ENCODE results near the gene SRGAP2B. TPM values are rescaled to one million over a fixed set of nuclear protein-coding genes. Genes with fewer than 3 reads are reported as not detected.
"Not testable (repeated sequence)": the region's sequence is repeated elsewhere in the genome, so short reads cannot be mapped to it uniquely, and the experiment has no call there.

The SRGAP2B gene
- total RNA-seq, 1 donor from 2014 or later, result 46.8 TPM

DNA sequence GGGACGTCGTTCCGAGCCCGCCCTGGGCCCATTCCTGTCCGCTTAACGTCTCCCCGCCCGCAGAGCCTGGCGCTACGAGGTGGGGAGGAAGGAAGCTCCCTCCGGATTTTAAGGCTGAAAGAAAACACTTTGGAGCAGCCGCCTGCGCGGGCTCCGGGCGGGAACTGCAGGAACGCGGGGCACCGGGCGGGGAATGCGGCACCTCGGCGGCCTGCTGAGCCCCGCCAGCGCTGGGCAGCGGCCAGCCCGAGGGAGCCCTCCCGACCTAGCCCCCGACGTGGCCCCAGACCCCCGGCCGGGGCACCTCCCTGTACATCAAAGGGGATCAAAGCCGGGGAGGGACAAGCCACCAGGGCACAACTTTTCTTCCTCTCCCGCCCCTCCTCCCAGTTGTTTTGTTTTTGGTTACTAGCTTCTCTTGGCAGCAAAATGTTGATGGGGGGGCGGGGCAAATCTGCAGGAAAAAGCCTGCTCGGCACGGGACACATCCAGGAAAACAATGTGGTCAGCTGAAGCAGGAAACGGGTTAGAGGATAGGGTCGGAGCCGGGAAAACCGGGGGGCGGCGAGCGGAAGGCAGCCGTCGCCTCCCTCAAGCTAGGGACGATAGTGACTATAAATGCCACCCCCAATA, 1.5 kb downstream of the SRGAP2B start:
- DNase-seq (ENCODE audit: extremely low read depth, low read depth, low spot score), result not testable (repeated sequence)

DNA sequence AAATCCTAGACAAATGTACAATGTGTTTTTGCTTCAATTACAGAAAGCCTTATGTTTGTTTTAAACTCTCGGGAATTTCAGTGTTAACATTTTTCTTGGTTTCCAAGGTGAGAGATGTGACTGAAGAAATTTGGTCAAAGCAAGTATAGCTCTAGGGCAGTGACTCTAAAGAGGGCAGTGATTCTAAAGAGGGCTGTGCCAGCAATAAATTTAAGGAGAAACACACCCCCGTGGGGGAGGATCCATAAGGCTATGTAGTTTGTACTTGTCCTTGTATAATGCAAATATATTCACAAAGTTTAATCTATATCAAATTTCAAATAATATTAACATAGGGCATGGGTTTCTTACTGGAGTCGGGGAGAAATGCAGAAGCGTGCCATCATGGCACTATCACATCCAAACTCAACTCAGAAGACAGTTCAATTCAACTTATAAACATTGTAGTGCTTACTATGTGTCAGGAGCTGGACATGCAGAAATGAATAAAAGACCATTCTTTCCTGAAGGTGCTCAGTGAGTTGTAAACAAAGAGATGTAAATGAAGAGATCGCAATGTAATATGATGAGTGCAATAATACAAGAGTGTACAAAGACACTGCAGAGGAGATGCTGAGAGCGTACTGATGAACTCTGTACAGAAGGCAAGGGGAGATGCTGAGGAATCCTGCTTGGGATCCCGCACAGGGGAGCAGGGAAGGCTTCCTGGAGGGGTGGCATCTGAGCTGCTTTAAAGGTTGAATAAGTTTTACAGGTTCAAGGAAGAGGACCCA, 12.5 kb downstream of the SRGAP2B start:
- DNase-seq (ENCODE audit: extremely low read depth, low read depth, low spot score), result not testable (repeated sequence)

DNA sequence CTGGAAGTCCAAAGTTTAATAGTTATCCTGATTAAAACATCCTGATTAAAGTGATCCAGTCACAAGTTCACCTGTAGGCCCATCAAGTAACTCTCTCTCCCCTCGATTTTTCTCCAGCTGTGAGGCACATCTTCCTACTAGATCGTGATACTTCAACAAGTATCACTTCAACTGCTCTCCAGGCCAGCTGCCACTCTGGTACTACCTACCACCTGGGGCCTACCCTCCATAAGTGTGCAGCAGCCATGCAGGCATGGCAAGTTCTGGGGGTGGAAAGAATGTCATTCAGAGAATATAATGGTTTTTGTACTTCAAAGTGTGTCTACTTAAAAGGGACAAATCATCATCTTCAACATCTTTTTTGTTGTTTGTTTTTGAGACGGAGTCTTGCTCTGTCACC, 14.9 kb downstream of the SRGAP2B start:
- not testable (repeated sequence) for DNase-seq (ENCODE audit: extremely low read depth, low read depth, low spot score)

DNA sequence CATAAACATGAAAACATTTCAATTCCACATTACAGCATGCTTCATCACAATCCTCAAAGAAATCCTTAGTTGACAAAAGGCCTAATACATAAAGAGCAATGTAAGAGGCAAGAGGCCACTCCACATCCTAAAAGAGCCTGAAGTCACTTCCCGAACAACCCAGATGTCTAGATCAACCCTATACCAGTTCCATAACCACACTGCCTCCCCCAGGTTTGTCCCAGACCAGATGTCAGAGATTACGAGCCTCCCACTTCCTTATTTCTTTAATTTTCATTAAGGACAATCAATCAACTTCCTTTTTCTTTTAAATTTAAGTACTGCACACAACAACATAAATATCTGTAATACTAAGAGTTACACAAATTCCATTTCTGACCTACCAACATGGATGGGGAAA, 15.4 kb downstream of the SRGAP2B start:
- DNase-seq (ENCODE audit: extremely low read depth, low read depth, low spot score), result not testable (repeated sequence)

DNA sequence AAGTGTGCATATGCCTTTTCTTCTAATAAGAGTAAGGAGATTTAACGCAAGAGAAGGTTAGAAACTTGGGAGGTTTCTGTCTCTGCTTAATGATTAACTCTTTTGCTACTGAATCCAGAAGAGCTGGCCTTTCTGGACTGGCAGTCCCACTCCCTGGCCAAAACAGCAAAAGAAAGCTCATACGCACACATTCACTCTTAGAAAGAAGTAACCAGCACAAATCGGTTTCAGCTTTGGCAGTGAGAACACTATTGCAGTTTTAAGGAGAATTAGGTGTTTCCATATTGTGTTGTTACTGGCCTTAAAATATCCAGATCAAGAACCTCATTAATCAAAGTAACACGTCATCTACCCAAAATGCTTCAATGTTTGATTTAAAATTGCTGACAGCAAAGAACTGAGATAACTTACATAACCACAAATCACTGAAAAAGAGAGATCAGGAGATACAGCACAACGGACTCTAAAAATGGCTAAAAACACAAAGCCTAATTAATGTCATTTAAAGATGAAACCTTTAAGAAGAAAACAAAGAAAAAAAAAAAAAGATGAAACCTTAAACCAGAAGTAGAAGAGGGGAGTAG, 16.2 kb downstream of the SRGAP2B start:
- DNase-seq (ENCODE audit: extremely low read depth, low read depth, low spot score), result not testable (repeated sequence)

DNA sequence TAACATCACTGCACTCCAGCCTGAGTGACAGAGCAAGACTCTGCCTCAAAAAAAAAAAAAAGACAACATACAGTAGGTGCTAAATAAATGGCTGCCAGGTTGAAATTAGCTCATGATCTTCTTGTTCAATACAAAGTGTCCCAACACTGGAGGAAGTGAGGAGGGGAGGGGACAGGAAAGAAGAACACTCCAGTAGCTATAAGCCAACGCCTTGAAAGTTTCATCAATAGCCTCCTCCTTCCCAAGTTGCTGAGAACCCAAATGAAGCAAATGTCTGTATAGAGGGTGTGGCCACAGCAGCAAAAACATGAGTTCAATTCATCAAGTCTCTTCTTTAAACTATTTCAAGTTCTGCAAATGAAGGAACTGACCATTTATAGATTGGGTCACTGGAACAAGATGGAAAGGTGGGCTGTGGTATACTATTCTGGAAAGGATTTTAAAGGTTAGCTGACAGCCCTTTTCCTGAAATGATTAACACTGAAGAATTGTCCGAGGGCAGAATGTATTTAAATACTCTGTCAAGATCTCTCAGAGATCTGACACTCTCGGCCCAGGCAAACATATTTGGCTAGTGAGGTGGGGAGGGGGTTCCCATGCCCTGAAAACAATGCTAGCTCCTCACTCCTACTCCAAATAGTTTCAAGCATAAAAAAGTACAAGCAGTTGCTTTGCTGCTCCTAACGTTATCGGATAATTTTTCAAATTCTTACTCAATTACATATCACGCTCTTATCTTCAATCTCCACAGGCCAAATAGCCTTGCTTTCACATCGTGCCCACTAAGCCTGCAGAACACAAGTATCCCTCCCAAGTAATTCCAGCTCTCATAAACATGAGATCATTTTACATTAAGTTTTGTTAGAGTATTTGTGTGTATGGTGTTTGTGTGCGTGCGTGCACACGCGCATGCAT, 17.0 kb downstream of the SRGAP2B start:
- DNase-seq (ENCODE audit: extremely low read depth, low read depth, low spot score), result not testable (repeated sequence)

DNA sequence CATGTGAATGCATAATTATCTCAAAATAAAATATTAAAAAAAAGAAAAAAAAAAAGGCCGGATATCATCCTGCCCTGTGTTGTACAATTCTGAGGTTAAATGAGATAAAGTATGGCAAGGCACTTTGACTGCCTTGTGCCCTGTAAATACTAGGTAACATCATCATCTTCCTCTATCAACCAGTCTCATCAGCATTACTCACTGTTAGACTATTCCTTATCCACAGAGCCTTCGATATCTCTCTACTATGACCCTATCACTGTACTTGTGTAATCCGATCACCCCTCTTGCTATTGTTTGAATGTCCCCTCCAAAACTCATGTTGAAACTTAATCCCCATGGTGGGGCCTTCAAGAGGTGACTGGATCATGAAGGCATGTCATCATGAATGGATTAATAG, 18.3 kb downstream of the SRGAP2B start:
- not testable (repeated sequence) for DNase-seq (ENCODE audit: extremely low read depth, low read depth, low spot score)

DNA sequence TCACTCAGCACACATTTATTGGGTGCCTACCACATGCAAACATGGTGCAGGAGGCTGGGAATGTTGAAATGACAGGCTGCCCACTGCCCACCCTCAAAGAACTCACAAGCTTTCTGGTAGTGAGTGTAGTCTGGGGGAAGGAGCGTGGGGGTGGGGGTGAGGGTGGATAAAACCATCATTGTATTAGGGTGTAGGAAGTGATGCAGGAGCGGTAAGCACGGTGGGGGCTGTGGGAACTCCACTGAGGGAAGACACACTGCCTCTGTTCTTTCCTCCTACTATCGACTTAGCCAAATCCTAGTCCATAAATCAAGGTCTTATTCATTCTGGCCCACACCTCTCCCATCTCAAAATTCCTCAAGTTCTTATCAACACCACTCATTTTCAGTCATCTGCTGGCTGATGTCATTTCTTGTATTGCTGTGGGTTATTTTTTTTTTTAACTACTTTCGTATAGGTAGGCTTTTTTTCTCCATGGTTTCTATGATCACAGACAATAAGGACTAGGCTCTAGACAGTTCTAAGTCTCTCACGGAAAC, 21.0 kb downstream of the SRGAP2B start:
- DNase-seq (ENCODE audit: extremely low read depth, low read depth, low spot score), result not testable (repeated sequence)

DNA sequence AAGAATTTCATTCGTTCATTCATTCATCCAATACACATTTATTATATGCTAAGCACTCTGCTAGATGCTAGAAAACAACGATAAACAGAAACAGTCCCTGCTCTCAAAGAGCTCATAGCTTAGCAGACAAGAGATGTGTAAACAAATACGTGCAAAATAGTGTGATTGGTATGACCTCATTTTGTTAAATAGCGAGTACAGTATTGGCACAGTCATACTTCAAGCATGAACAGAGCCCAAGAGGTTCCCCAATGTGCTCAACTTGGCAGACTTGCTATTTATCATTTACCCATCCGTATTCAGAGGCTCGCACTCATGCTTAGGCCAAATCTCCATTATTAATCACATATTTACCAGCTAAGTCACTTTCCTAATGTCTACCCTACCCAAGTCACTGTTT, 23.6 kb downstream of the SRGAP2B start:
- not testable (repeated sequence) for DNase-seq (ENCODE audit: extremely low read depth, low read depth, low spot score)

DNA sequence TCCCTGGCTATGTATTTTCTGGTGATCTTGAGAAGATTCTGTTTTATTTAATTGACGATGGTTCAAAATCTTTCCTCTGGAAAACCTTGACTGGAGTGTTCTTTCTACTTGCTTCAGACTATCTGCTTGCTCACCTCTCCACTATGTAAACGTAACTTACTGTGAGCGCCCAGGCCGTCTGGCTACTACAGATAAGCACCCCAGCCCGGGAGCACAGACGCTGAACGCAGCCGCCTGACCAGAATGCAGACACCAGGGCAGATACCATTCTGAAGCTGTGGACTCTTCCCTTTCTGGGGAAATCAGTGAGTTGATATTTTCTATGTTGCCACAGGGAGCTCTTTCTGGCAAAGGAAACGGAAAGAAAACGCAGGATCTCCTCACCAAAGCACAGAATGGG, 28.6 kb downstream of the SRGAP2B start:
- not testable (repeated sequence) for DNase-seq (ENCODE audit: extremely low read depth, low read depth, low spot score)

DNA sequence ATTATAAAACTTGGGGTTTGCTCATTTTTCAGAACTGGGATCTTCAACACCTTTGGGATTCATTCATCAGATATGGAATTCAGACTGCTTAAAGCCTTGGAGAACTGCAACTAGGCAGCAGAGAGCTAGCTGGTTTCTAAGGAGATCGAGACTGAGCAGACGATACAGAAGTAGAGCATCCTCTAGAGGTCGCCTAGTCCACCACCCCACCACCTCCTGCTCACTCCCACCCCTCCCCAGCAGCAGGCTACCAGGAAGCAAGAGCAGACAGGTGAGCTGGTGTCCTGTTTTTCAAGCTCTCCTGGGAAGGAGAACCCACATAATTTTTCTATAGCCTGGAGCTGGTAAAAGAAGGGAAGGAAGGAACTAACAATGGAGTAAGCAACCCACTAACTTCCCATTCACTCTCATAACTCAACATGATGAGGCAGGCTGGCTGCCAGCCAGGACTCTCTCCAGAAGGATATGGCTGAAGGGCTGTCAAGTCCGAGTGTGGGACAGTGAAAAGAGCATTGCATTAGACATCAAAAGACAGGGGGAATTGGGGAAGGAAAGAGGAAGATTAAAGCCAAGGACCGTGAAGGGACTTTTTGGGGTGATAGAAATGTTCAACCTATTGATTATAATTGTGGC, 29.8 kb downstream of the SRGAP2B start:
- not testable (repeated sequence) for DNase-seq (ENCODE audit: extremely low read depth, low read depth, low spot score)

DNA sequence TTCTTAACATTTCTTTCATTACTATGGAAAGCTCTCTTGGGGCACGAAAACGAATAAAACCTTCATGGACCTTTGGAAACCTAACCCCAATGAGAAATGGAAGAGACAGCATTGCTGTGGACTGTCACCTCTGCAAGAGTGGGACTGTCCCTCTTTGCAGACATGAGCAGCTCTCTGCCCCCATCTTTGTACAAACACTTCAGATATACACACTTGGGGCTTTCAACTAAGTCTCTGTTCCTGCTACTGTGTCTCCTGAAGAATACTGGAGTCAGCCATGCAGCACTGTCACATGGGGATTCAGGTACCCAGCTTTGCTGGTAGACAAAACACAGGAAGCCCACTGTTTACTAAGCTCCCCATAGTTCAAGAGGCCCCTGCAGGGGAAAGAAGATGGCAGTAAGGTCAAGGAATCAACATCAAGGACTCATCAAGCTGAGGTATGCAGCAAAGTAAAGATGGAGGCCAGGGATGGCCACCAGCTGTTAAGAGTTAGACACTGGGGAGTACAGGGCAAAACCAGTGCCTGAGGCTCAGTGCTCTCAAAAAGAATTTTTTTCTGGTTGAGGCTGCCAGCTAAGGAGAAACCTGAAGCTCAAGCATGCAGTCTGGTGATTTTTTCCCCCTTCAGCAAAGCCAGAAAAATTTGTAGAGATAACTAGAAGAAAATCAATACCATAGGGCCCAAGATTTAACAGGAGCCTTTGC, 31.0 kb downstream of the SRGAP2B start:
- DNase-seq (ENCODE audit: extremely low read depth, low read depth, low spot score), result not testable (repeated sequence)

DNA sequence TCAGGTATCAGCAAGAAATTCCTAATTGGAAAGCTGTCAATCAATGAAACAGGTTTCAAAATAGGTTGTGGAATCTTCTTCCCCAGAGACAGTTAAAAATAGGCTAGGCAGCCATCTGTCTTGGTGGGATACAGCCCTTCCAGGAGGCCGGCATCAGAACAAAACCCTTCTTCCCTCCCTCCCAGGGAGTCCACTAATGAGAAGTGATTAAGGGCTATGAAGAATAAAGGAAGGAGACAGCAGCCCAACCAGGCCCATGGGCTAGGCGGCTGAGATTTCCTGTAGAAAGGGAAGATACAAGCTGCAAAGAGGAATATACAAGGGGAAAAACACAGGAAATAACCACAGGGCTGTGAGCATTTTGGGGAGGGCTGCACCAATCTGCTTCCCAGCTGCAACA, 31.8 kb downstream of the SRGAP2B start:
- not testable (repeated sequence) for DNase-seq (ENCODE audit: extremely low read depth, low read depth, low spot score)

DNA sequence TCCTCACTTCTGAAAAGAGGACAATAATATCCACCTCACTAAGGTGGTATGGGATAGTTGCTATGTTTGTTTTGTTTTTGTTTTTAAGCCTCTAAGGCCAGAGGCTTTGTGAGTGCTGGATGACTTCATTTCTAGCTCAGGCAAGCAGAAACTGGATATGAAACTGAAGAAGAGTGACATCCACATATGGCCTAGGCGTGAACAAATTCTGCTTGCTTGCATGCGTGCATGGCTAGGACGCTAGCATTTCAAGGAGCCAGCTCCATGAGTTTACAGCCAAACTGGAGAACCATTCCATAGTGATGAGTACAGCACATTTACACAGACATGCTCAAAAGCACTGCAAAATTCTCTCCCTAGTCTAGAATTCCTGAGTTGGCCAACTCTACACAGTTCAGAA, 36.9 kb downstream of the SRGAP2B start:
- not testable (repeated sequence) for DNase-seq (ENCODE audit: extremely low read depth, low read depth, low spot score)

DNA sequence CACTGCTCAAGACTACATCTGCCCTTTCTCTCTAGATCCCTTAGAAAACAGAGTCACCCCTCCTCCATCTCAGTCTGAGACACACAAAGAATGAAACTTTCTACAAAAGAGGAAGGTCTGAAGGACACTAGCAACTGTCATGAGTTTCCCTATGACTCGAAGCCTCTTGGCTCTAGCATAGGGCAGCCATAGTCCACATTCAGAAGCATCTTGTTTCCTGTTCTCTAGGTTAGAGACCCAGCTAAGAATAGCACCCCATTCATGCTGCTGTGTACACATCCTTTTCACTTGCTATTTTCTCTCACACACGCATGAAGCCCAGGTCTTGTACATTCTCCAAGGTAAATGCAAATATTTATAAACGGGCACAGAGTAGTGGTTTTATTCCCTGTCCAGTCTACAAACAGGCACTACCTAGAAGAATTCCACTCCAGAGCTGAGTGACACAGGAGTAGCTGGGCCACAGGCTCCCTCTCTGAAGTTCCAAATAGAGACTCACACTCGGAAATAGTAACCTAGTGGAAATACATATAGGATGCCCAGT, 39.8 kb downstream of the SRGAP2B start:
- not testable (repeated sequence) for DNase-seq (ENCODE audit: extremely low read depth, low read depth, low spot score)

DNA sequence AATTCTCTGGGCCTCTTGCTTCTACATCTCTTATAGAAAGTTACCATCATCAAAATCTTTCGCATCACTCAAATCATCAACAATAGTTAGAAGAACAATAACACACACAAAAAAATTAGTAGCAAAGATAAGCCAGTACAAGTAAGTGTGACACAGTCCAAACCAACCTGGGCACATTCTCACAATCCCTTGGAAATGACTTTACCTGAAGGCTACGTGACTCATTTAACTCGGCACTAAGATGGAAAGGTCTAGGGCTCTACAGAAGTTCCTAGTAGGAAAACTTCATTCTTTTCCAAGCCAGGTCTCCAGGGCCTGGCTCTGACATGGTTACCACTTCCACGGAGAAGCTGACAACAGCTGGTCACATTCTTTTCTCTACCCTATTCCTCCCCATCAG, 41.7 kb downstream of the SRGAP2B start:
- not testable (repeated sequence) for DNase-seq (ENCODE audit: extremely low read depth, low read depth, low spot score)

DNA sequence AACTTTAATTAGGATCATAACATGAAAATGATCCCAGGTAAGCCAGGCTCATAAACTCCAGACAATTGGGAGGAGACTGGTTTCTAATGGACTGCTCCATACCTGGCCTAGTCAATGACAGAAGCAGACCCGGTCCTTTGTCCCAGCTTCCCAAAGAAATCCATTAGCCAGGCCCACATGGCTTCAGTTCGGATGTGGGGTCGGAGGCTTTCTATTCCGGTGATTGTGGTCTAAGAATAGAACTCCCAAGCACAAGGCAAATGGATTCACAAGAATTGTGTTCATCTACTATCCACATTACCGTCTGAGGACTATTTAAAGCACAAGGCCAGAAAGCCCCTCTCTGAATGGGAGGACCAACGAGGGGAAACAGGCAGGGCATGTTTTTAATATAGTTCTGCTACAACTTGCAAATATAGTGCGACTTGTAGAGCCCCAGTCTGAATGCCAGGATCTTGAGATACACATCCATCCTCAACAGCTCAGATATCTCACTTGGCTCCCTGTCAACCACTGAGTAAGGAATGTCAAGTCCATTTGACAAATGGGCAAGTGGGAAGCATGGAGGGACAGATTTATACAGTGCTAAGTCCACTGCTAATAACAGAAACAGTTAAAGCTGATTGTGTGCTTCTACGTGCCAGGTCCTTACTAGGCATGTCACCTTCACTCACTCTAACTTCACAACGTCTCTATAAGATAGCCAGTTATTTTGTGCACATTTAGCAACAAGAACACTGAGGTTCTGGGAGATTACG, 42.9 kb downstream of the SRGAP2B start:
- not testable (repeated sequence) for DNase-seq (ENCODE audit: extremely low read depth, low read depth, low spot score)

DNA sequence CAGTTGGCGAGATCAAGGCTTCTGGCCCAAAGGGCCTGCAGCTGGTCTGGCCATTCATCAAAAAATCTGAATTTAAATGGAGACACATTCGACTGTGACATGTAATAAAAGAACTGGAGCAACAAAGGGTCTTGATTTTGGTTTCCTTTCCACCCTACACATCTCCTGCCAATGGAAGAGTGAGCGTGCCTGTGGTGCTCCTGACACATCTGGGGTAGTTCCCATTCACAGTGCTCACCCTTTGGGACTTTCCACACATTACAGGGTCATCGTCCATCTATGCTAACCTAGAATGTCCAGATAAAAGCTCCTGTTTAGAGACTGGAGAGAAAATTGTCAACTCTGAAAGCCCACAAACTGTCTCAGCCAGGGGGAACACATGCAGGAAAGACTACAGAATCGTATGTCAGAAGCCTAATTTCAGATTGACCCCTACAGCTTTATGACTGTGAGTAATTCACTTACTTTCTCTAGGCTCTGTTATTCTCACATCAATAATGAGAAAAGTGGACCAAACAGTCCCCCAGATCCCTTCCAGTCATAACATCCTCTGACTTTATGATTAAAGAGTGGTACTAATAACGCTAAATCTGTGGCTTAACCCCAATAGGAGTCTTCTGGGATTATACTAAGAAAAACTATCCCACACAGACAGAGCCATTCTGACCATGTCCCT, 46.8 kb downstream of the SRGAP2B start:
- DNase-seq (ENCODE audit: extremely low read depth, low read depth, low spot score), result not testable (repeated sequence)

Data from glomerular endothelial cell (primary cell).